Measurements from ENCODE around the gene IQCK. TPM values are rescaled to one million over a fixed set of nuclear protein-coding genes. Genes with fewer than 3 reads are reported as not detected.
"Not testable (repeated sequence)": the region's sequence is repeated elsewhere in the genome, so short reads cannot be mapped to it uniquely, and the experiment has no call there.

The IQCK gene
- total and polyA plus RNA-seq, 12 donors: 8.2 to 35.2 (median 14.9) TPM

DNA sequence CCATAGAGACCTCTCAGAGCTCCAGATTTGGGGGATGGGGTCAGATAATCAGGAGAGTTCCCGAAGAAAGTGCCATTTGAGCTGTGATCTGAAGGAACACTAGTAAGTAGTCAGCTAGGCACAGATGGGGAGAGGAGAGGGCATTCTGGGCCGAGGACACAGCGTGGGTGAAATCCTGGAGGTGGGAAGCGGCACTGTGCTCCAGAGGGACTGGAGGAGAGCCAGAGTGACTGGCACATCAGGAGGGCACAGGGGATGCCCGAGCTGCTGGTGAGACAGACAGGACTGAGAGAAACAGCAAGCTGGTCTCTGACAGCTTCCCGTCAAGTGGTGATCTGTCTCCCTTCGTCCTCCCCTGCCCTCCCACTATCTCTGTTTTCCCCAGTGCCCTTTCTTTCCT lies 40.7 kb upstream of the IQCK start:
- Histone ChIP-seq H3K27ac (no peak overlapping the region), H3K4me3 (no peak overlapping the region), H3K27me3 (no peaks in the 10 kb centered on the region), H3K36me3 (replicated peaks in 1 of 2) (peaks cover 0 to 18% of the 10 kb centered on the region in 2 donors), H3K9me3 (replicated peaks in 1 of 3) (no peaks in the 10 kb centered on the region), H3K4me1 (replicated peaks in 1 of 2) (no peaks in the 10 kb centered on the region)
- no peak for DNase-seq
- intact Hi-C loops (cut with DNase I): no loop called here
- 81 to 92% (median 88%) methylated on average over 6 to 7 of the region's 7 CpGs for WGBS, 4 donors
- TF ChIP-seq POLR2A (IDR thresholded peaks at IDR 0.05): no peak

DNA sequence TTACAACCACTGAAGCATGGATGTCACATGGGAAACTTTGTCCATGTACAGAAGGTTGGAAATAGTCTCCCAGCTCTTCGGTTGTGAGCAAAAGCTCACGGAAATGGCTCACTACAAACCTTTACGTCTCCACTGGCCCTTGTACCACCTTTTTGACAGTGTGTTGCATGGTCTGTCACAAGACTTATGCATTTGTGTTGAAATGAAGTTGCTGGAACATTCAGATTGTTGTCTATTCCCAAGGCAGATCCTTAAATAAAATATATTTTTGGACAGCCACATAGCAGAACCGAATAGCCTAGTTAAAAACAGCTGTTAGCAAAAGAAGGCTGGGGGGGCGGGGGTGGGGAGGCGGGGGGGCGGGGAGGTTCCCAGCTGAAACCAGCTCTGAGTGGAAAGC lies 39.3 kb upstream of the IQCK start:
- DNase-seq: no peak
- H3K36me3 ChIP-seq (replicated peaks in 1 of 2): peaks cover 0 to 32% of the 10 kb centered on the region in 2 donors
- no peaks in the 10 kb centered on the region for H3K4me1 ChIP-seq (replicated peaks in 1 of 2)
- H3K9me3 ChIP-seq (replicated peaks in 1 of 3): no peaks in the 10 kb centered on the region
- H3K4me3 ChIP-seq: no peak overlapping the region
- WGBS, 4 donors: 89 to 94% (median 91%) methylated on average over 5 to 7 of the region's 7 CpGs
- H3K27ac ChIP-seq: no peak overlapping the region
- H3K27me3 ChIP-seq: no peaks in the 10 kb centered on the region
- intact Hi-C loops (cut with DNase I): no loop called here
- no peak for TF ChIP-seq POLR2A (IDR thresholded peaks at IDR 0.05)
- TF ChIP-seq, protein P1, sequence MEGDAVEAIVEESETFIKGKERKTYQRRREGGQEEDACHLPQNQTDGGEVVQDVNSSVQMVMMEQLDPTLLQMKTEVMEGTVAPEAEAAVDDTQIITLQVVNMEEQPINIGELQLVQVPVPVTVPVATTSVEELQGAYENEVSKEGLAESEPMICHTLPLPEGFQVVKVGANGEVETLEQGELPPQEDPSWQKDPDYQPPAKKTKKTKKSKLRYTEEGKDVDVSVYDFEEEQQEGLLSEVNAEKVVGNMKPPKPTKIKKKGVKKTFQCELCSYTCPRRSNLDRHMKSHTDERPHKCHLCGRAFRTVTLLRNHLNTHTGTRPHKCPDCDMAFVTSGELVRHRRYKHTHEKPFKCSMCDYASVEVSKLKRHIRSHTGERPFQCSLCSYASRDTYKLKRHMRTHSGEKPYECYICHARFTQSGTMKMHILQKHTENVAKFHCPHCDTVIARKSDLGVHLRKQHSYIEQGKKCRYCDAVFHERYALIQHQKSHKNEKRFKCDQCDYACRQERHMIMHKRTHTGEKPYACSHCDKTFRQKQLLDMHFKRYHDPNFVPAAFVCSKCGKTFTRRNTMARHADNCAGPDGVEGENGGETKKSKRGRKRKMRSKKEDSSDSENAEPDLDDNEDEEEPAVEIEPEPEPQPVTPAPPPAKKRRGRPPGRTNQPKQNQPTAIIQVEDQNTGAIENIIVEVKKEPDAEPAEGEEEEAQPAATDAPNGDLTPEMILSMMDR (IDR thresholded peaks at IDR 0.05): no peak

DNA sequence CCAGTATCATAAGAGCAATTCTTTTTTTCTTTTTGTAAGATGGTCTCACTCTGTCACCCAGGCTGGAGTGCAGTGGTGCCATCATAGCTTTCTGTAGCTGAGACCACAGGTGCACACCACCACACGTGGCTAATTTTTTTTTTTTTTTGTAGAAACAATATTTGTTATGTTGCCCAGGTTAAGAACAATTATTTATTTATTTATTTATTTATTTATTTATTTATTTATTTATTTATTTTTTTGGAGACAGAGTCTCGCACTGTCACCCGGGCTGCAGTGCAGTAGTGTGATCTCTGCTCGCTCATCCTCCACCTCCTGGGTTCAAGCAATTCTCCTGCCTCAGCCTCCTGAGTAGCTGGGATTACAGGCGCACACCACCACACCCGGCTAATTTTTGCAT lies 38.8 kb upstream of the IQCK start:
- intact Hi-C loops (cut with DNase I); H3K27ac ChIP-seq; H3K4me1 ChIP-seq (replicated peaks in 1 of 2); H3K27me3 ChIP-seq; H3K4me3 ChIP-seq; H3K9me3 ChIP-seq (replicated peaks in 1 of 3); DNase-seq: not testable (repeated sequence)
- WGBS, 4 donors: 95 to 99% (median 95%) methylated on average over 6 of the region's 6 CpGs
- peaks cover 0 to 37% of the 10 kb centered on the region in 2 donors for H3K36me3 ChIP-seq (replicated peaks in 1 of 2)

DNA sequence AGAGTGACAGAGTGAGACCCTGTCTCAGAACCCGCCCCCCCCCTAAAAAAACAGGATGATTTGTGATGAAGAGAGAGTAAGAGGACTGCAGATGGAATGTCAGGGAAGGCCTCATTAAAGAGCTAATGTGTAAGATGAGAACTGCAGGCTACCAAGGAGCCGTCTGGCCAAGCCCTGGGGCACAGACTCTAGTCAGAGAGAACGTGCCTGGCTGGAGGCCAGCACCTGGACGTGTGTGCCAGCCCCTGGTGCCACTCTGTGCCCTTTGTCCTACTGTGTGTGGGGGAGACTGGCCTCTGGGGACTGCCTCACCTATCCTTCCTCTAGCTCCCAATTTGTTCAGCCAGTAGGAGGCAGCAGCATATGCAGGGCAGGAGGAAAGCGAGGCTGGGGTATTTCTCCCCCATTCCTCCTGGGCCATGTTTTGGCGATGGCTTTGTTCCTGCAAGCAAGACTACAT lies 37.2 kb upstream of the IQCK start:
- 75 to 84% (median 79%) methylated on average over 6 of the region's 6 CpGs for WGBS, 4 donors
- Histone ChIP-seq H3K4me3 (no peak overlapping the region), H3K36me3 (replicated peaks in 1 of 2) (peaks cover 0 to 41% of the 10 kb centered on the region in 2 donors), H3K27me3 (no peaks in the 10 kb centered on the region), H3K9me3 (replicated peaks in 1 of 3) (no peaks in the 10 kb centered on the region), H3K27ac (no peak overlapping the region), H3K4me1 (replicated peaks in 1 of 2) (no peaks in the 10 kb centered on the region)
- DNase-seq: no peak
- intact Hi-C loops (cut with DNase I): no loop called here
- TF ChIP-seq, protein P1 (IDR thresholded peaks at IDR 0.05): no peak
- TF ChIP-seq POLR2A (IDR thresholded peaks at IDR 0.05): no peak

DNA sequence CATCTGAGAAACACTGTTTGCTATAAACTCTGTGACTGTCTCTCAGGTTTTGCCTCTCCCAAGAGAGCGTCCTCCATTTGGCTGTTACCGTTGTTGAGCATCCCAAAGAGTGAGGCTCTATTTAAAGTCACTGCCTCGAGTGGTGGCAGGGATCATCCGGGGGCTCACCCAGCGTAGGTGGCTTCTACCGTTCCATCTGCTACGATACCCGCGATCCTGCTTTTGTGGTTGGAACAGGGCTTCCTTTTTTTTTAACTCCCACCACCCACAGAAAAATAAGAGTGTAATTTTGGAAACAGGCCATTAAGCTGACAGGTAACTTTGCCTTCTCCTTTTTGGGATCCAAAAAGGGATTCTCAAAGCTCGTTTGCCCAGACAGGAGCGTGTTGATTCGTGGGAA lies 36.4 kb upstream of the IQCK start:
- Histone ChIP-seq H3K36me3 (replicated peaks in 1 of 2) (peaks cover 0 to 40% of the 10 kb centered on the region in 2 donors), H3K4me3 (no peak overlapping the region), H3K27ac (no peak overlapping the region), H3K4me1 (replicated peaks in 1 of 2) (no peaks in the 10 kb centered on the region), H3K27me3 (no peaks in the 10 kb centered on the region), H3K9me3 (replicated peaks in 1 of 3) (no peaks in the 10 kb centered on the region)
- DNase-seq: no peak
- TF ChIP-seq POLR2A (IDR thresholded peaks at IDR 0.05): no peak
- TF ChIP-seq, protein P1 (IDR thresholded peaks at IDR 0.05): no peak
- intact Hi-C loops (cut with DNase I): no loop called here
- WGBS, 4 donors: 88 to 93% (median 90%) methylated on average over 12 of the region's 12 CpGs
